ENCODE results near the gene BBS4.

- TF ChIP-seq CTCF (tag by site-specific recombination; IDR thresholded peaks at IDR 0.05) (no peak), ZFP69B (tag by site-specific recombination; IDR thresholded peaks at IDR 0.05) (no peak), ZNF302 (tag by site-specific recombination; IDR thresholded peaks at IDR 0.05; ENCODE audit: low read depth) (no peak)
- TF ChIP-seq, protein P1, sequence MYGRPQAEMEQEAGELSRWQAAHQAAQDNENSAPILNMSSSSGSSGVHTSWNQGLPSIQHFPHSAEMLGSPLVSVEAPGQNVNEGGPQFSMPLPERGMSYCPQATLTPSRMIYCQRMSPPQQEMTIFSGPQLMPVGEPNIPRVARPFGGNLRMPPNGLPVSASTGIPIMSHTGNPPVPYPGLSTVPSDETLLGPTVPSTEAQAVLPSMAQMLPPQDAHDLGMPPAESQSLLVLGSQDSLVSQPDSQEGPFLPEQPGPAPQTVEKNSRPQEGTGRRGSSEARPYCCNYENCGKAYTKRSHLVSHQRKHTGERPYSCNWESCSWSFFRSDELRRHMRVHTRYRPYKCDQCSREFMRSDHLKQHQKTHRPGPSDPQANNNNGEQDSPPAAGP (tag by site-specific recombination; IDR thresholded peaks at IDR 0.05), result no peak
Measured at GRCh38 chr15:72688697-72689096, 2.7 kb downstream of the BBS4 start.
